K562 (cell line): ENCODE measurements around the gene TMEM79. TPM values are rescaled to one million over a fixed set of nuclear protein-coding genes. Genes with fewer than 3 reads are reported as not detected.

Source experiments
- BRD4 ChIP-seq: fragments of 200-600 bp; sonication (generic); IDR thresholded peaks from 2 replicates; pipeline ENCODE4 v1.6.1; 2017; ENCODE audit warnings: inconsistent platforms
- PHF20 ChIP-seq: fragments of 450-650 bp; IDR thresholded peaks from 2 replicates; pipeline ENCODE4 v1.6.1; 2018; ENCODE audit not compliant: partially characterized antibody
- POLR2AphosphoS5 ChIP-seq: IDR thresholded peaks from 2 replicates; pipeline ENCODE4 v1.6.1; 2011; ENCODE audit warnings: mild to moderate bottlenecking, low read depth, low read length, moderate library complexity; ENCODE audit not compliant: control insufficient read depth, insufficient read depth
- SAP30 ChIP-seq: fragments of 200-600 bp; sonication (generic); IDR thresholded peaks from 2 replicates; pipeline ENCODE4 v1.6.1; 2012; ENCODE audit warnings: borderline replicate concordance, low read depth, mild to moderate bottlenecking, moderate library complexity, low read length, control low read depth, inconsistent platforms; ENCODE audit not compliant: insufficient read depth, poor library complexity, severe bottlenecking
- ZNF316 ChIP-seq: fragments of 450-650 bp; IDR thresholded peaks from 2 replicates; pipeline ENCODE4 v1.6.1; 2016
- polyA plus RNA-seq, 8 experiments: library from polyadenylated mRNA; depleted of rRNA in 4 of 8; stranded (reverse) in 5 of 8; unstranded in 3 of 8; fragments of >200 nt; fragmentation: Nextera tagmentation in 2 of 8; fragmentation: Illumina TruSeq in 1 of 8; extraction: Ambion mirVana in 2 of 8; extraction: Trizol in 1 of 8; gene quantifications; 2 replicates each; pipeline versions ENCODE4 v1.2.1 to v1.2.3, GENCODE V29; 2011 to 2014; ENCODE audit warnings: inconsistent platforms in 1 of 8, missing spikeins in 1 of 8
- total RNA-seq, 7 experiments: library from RNA; depleted of rRNA in 6 of 7; stranded (reverse); fragments of >200 nt in 6 of 7; fragmentation: Illumina TruSeq in 2 of 7; extraction: Trizol in 2 of 7; gene quantifications; 2 replicates each; pipeline versions ENCODE4 v1.2.1 to v1.2.3, GENCODE V29; 2011 to 2021; ENCODE audit warnings: low replicate concordance in 1 of 7
- TF ChIP-seq, protein P1 (sequence below): fragments of 450-650 bp; IDR thresholded peaks from 2 replicates; pipeline ENCODE4 v1.6.1; 2016; ENCODE audit warnings: mild to moderate bottlenecking, moderate library complexity
- TF ChIP-seq, protein P2 (sequence below), 2 experiments: fragments of 450-650 bp; formaldehyde crosslinking in 1 of 2; IDR thresholded peaks; 2 replicates each; pipeline versions ENCODE4 v1.4.0 to v1.6.1; 2014 to 2020; ENCODE audit warnings: mild to moderate bottlenecking in 2 of 2, borderline replicate concordance in 1 of 2, low read depth in 1 of 2

Gene TMEM79
- total and polyA plus RNA-seq, 9 of the 15 experiments (the other 6 are each of a cell fraction or from before 2014, with no cell fraction given): 0.69 to 6.8 (median 4.0) TPM

DNA sequence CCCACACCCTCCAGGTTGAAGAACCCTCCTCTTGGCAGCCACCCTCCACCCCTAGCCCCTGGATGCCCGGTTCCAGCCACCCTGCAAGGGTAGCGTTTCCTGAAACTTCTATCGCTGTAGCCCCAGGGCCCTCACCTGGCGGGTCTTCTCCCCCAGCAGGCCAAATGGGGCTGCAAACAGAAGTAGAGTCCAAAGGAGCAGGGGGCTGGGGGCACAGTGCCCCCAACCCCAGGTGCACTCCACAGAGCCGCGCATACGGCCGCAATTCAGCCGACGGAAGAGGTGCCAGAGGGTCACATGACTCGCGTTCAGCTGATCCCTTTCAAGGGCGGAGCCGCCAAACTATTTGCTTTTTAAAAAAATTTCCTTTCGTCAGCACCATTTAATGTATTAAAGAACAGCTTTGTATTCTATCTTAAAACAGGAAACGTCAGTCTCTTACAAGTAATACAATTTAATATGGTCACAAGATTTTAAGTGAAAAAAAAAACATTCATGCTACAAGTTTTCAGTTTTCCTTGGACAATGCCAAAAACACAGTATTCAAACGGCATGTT lies 11.3 kb downstream of the TMEM79 start, which contains the start of gene GLMP (continued):
- TF ChIP-seq, protein P1, sequence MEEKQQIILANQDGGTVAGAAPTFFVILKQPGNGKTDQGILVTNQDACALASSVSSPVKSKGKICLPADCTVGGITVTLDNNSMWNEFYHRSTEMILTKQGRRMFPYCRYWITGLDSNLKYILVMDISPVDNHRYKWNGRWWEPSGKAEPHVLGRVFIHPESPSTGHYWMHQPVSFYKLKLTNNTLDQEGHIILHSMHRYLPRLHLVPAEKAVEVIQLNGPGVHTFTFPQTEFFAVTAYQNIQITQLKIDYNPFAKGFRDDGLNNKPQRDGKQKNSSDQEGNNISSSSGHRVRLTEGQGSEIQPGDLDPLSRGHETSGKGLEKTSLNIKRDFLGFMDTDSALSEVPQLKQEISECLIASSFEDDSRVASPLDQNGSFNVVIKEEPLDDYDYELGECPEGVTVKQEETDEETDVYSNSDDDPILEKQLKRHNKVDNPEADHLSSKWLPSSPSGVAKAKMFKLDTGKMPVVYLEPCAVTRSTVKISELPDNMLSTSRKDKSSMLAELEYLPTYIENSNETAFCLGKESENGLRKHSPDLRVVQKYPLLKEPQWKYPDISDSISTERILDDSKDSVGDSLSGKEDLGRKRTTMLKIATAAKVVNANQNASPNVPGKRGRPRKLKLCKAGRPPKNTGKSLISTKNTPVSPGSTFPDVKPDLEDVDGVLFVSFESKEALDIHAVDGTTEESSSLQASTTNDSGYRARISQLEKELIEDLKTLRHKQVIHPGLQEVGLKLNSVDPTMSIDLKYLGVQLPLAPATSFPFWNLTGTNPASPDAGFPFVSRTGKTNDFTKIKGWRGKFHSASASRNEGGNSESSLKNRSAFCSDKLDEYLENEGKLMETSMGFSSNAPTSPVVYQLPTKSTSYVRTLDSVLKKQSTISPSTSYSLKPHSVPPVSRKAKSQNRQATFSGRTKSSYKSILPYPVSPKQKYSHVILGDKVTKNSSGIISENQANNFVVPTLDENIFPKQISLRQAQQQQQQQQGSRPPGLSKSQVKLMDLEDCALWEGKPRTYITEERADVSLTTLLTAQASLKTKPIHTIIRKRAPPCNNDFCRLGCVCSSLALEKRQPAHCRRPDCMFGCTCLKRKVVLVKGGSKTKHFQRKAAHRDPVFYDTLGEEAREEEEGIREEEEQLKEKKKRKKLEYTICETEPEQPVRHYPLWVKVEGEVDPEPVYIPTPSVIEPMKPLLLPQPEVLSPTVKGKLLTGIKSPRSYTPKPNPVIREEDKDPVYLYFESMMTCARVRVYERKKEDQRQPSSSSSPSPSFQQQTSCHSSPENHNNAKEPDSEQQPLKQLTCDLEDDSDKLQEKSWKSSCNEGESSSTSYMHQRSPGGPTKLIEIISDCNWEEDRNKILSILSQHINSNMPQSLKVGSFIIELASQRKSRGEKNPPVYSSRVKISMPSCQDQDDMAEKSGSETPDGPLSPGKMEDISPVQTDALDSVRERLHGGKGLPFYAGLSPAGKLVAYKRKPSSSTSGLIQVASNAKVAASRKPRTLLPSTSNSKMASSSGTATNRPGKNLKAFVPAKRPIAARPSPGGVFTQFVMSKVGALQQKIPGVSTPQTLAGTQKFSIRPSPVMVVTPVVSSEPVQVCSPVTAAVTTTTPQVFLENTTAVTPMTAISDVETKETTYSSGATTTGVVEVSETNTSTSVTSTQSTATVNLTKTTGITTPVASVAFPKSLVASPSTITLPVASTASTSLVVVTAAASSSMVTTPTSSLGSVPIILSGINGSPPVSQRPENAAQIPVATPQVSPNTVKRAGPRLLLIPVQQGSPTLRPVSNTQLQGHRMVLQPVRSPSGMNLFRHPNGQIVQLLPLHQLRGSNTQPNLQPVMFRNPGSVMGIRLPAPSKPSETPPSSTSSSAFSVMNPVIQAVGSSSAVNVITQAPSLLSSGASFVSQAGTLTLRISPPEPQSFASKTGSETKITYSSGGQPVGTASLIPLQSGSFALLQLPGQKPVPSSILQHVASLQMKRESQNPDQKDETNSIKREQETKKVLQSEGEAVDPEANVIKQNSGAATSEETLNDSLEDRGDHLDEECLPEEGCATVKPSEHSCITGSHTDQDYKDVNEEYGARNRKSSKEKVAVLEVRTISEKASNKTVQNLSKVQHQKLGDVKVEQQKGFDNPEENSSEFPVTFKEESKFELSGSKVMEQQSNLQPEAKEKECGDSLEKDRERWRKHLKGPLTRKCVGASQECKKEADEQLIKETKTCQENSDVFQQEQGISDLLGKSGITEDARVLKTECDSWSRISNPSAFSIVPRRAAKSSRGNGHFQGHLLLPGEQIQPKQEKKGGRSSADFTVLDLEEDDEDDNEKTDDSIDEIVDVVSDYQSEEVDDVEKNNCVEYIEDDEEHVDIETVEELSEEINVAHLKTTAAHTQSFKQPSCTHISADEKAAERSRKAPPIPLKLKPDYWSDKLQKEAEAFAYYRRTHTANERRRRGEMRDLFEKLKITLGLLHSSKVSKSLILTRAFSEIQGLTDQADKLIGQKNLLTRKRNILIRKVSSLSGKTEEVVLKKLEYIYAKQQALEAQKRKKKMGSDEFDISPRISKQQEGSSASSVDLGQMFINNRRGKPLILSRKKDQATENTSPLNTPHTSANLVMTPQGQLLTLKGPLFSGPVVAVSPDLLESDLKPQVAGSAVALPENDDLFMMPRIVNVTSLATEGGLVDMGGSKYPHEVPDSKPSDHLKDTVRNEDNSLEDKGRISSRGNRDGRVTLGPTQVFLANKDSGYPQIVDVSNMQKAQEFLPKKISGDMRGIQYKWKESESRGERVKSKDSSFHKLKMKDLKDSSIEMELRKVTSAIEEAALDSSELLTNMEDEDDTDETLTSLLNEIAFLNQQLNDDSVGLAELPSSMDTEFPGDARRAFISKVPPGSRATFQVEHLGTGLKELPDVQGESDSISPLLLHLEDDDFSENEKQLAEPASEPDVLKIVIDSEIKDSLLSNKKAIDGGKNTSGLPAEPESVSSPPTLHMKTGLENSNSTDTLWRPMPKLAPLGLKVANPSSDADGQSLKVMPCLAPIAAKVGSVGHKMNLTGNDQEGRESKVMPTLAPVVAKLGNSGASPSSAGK: peak; percentile 73
- TF ChIP-seq, protein P2, sequence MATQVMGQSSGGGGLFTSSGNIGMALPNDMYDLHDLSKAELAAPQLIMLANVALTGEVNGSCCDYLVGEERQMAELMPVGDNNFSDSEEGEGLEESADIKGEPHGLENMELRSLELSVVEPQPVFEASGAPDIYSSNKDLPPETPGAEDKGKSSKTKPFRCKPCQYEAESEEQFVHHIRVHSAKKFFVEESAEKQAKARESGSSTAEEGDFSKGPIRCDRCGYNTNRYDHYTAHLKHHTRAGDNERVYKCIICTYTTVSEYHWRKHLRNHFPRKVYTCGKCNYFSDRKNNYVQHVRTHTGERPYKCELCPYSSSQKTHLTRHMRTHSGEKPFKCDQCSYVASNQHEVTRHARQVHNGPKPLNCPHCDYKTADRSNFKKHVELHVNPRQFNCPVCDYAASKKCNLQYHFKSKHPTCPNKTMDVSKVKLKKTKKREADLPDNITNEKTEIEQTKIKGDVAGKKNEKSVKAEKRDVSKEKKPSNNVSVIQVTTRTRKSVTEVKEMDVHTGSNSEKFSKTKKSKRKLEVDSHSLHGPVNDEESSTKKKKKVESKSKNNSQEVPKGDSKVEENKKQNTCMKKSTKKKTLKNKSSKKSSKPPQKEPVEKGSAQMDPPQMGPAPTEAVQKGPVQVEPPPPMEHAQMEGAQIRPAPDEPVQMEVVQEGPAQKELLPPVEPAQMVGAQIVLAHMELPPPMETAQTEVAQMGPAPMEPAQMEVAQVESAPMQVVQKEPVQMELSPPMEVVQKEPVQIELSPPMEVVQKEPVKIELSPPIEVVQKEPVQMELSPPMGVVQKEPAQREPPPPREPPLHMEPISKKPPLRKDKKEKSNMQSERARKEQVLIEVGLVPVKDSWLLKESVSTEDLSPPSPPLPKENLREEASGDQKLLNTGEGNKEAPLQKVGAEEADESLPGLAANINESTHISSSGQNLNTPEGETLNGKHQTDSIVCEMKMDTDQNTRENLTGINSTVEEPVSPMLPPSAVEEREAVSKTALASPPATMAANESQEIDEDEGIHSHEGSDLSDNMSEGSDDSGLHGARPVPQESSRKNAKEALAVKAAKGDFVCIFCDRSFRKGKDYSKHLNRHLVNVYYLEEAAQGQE (IDR thresholded peaks at IDR 0.05; ENCODE audit: borderline replicate concordance): peak; percentile 64
- TF ChIP-seq, protein P2 (CRISPR knock-in tag; IDR thresholded peaks at IDR 0.05; ENCODE audit: low read depth): no peak
- TF ChIP-seq POLR2AphosphoS5 (peak; percentile 17; the same call in 1 of the 2 replicates), PHF20 (peak; percentile 97), BRD4 (0 out of 2 replicates have a peak, but pooled peaks have one; percentile 41), SAP30 (peak; percentile 93), ZNF316 (peak; percentile 52)
